ENCODE measurements around the gene CETN3. TPM values are rescaled to one million over a fixed set of nuclear protein-coding genes. Genes with fewer than 3 reads are reported as not detected.

CETN3 gene
- total RNA-seq: 40.2 TPM
- polyA plus RNA-seq: 20.0 TPM

GRCh38 chr5:90409318-90410177 is at the start of gene CETN3:
CETN3 (minus strand) TSS chr5:90409756; CDS start chr5:90409661, 95 bp downstream.
- Histone ChIP-seq H3K4me1 (ENCODE audit: insufficient read depth) (peaks cover 3% of the 10 kb centered on the region), H3K4me3 (ENCODE audit: low read depth, low read length) (peak within 1 kb of the TSS; percentile 75), H3K27ac (ENCODE audit: low read depth) (peak within 1 kb of the TSS; percentile 96), H3K36me3 (ENCODE audit: insufficient read depth) (no peaks in the 10 kb centered on the region)
- DNase-seq (ENCODE audit: extremely low spot score): peak; percentile 97
- WGBS: under 1% methylated on average over 51 of the region's 51 CpGs

DNA sequence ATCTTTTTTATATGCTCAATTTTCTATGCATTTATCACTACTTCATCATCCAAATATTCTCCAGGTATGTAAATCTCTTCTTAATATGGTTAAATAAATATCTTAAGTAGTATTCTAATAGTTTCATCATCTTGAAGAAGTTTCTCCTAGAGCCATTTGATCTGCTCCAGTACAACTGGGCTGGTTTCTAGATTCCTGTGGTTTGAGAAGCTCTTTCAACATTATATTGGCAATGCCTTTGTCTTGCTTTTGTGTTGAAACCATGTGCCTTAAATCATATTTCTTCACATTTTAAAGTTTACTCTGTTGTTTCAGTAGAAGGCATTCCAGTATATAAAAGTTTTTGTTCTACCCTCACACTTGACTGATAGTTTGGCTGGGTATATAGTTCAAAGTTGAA is 37.4 kb upstream of the CETN3 start:
- Histone ChIP-seq H3K36me3 (ENCODE audit: insufficient read depth) (no peaks in the 10 kb centered on the region), H3K4me3 (ENCODE audit: low read depth, low read length) (no peak overlapping the region), H3K27ac (ENCODE audit: low read depth) (no peak overlapping the region), H3K4me1 (ENCODE audit: insufficient read depth) (no peaks in the 10 kb centered on the region)
- no peak for DNase-seq (ENCODE audit: extremely low spot score)

- 50% methylated on average over 2 of the region's 2 CpGs for WGBS
- no peak overlapping the region for H3K4me3 ChIP-seq (ENCODE audit: low read depth, low read length)
- no peaks in the 10 kb centered on the region for H3K36me3 ChIP-seq (ENCODE audit: insufficient read depth)
- H3K4me1 ChIP-seq (ENCODE audit: insufficient read depth): no peaks in the 10 kb centered on the region
- no peak for DNase-seq (ENCODE audit: extremely low spot score)
- H3K27ac ChIP-seq (ENCODE audit: low read depth): no peak overlapping the region
Observed at GRCh38 chr5:90440644-90441043, 31.1 kb upstream of the CETN3 start.

- WGBS: 39% methylated on average over 1 of the region's 1 CpG
- H3K36me3 ChIP-seq (ENCODE audit: insufficient read depth): no peaks in the 10 kb centered on the region
- no peaks in the 10 kb centered on the region for H3K4me1 ChIP-seq (ENCODE audit: insufficient read depth)
- no peak overlapping the region for H3K27ac ChIP-seq (ENCODE audit: low read depth)
- no peak for DNase-seq (ENCODE audit: extremely low spot score)
- H3K4me3 ChIP-seq (ENCODE audit: low read depth, low read length): no peak overlapping the region
Observed at GRCh38 chr5:90438100-90438499, 28.5 kb upstream of the CETN3 start.

GRCh38 chr5:90437663-90438062 is 28.1 kb upstream of the CETN3 start:
- no peaks in the 10 kb centered on the region for H3K36me3 ChIP-seq (ENCODE audit: insufficient read depth)
- no peak for DNase-seq (ENCODE audit: extremely low spot score)
- no peak overlapping the region for H3K4me3 ChIP-seq (ENCODE audit: low read depth, low read length)
- no peaks in the 10 kb centered on the region for H3K4me1 ChIP-seq (ENCODE audit: insufficient read depth)
- no peak overlapping the region for H3K27ac ChIP-seq (ENCODE audit: low read depth)

DNA sequence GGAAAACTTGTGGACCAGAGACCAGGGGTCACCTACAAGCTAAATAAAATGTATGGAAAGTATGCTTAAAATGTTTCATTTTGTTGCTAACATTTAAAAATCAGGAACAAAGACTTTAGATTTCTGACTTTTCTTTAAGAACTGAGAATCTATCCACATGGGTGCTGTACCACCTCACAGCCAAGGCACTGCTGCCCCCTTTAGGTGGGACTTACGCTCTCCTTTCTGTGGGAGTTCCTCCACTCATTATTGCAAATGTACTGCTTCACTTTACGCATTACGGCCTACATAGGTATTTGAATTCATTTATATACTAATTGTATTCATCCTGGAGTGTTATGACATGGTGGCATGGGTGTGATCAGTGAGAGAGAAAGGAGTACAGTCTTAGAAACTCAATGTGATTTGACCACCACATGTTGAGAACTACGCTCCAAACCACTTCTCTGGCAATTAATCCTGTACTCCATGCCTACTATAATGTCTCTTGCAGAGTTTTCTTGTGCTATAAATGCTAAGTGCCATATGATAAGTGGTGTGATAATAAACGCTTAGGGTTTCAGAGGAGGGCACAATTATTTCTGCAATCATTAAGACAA is 24.7 kb upstream of the CETN3 start:
- Histone ChIP-seq H3K4me3 (ENCODE audit: low read depth, low read length) (no peak overlapping the region), H3K27ac (ENCODE audit: low read depth) (no peak overlapping the region), H3K36me3 (ENCODE audit: insufficient read depth) (no peaks in the 10 kb centered on the region), H3K4me1 (ENCODE audit: insufficient read depth) (no peaks in the 10 kb centered on the region)
- 60% methylated on average over 5 of the region's 5 CpGs for WGBS
- no peak for DNase-seq (ENCODE audit: extremely low spot score)

- 96% methylated on average over 1 of the region's 1 CpG for WGBS
- Histone ChIP-seq H3K36me3 (ENCODE audit: insufficient read depth) (no peaks in the 10 kb centered on the region), H3K27ac (ENCODE audit: low read depth) (no peak overlapping the region), H3K4me3 (ENCODE audit: low read depth, low read length) (no peak overlapping the region), H3K4me1 (ENCODE audit: insufficient read depth) (no peaks in the 10 kb centered on the region)
- no peak for DNase-seq (ENCODE audit: extremely low spot score)
Observed at GRCh38 chr5:90424245-90424644, 14.7 kb upstream of the CETN3 start.

DNA sequence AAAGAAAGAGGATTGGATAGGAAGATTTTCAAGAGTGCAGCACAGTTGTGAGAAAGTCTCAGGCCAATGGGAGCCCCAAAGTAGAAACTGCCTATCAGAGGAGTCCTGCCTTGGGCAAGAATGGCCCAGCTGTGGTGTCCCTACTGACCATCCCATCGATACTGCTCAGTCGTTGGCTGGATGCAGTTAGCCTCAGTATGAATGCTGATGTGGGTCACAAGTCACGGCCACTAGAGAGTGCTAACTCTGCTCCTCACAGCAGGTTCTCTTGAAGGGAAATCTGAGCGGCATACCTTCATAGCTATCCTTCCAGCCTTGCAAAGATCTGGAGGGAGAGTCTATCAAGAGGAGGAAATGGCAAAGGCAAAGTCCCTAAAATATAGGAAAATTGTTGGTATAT is 11.6 kb upstream of the CETN3 start:
- no peak for DNase-seq (ENCODE audit: extremely low spot score)

DNA sequence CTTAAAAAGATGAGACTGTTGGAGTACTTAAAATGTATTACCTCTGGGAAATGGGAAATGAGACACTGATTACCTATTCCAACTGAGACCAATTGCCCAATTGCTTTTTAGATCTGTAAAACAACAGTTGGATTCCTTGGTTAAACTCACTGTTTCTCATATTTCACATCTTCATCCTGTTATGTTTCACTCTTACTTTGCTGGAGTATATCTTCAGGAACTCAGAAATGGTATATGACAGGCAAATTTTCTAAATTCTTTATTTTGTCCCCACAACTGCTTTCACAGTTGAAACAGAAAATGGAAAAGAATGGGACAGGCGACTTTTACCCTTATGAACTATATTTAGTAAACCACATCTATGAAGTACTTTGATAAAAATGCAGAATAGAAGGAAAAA is 8.7 kb upstream of the CETN3 start:
- Histone ChIP-seq H3K36me3 (ENCODE audit: insufficient read depth) (no peaks in the 10 kb centered on the region), H3K27ac (ENCODE audit: low read depth) (no peak overlapping the region), H3K4me1 (ENCODE audit: insufficient read depth) (no peaks in the 10 kb centered on the region), H3K4me3 (ENCODE audit: low read depth, low read length) (no peak overlapping the region)
- no peak for DNase-seq (ENCODE audit: extremely low spot score)
- WGBS: 78% methylated on average over 1 of the region's 1 CpG

More for the DNA sequence above, 11.6 kb upstream of the CETN3 start:
- Histone ChIP-seq H3K4me1 (ENCODE audit: insufficient read depth) (no peaks in the 10 kb centered on the region), H3K4me3 (ENCODE audit: low read depth, low read length) (no peak overlapping the region), H3K27ac (ENCODE audit: low read depth) (no peak overlapping the region), H3K36me3 (ENCODE audit: insufficient read depth) (no peaks in the 10 kb centered on the region)
- WGBS: 35% methylated on average over 4 of the region's 4 CpGs

- peak overlapping the region; percentile 54 for H3K4me3 ChIP-seq (ENCODE audit: low read depth, low read length)
- H3K27ac ChIP-seq (ENCODE audit: low read depth): peak overlapping the region; percentile 75
- H3K4me1 ChIP-seq (ENCODE audit: insufficient read depth): peaks cover 3% of the 10 kb centered on the region
- under 1% methylated on average over 10 of the region's 10 CpGs for WGBS
- no peak for DNase-seq (ENCODE audit: extremely low spot score)
- no peaks in the 10 kb centered on the region for H3K36me3 ChIP-seq (ENCODE audit: insufficient read depth)
Observed at GRCh38 chr5:90410178-90410762, 714 bp upstream of the CETN3 start.

GRCh38 chr5:90408571-90409317 is 812 bp downstream of the CETN3 start:
- no peak for DNase-seq (ENCODE audit: extremely low spot score)
- Histone ChIP-seq H3K4me3 (ENCODE audit: low read depth, low read length) (peak overlapping the region; percentile 75), H3K36me3 (ENCODE audit: insufficient read depth) (no peaks in the 10 kb centered on the region), H3K4me1 (ENCODE audit: insufficient read depth) (peaks cover 3% of the 10 kb centered on the region), H3K27ac (ENCODE audit: low read depth) (no peak overlapping the region)
- WGBS: 14% methylated on average over 14 of the region's 14 CpGs

- Histone ChIP-seq H3K36me3 (ENCODE audit: insufficient read depth) (no peaks in the 10 kb centered on the region), H3K4me1 (ENCODE audit: insufficient read depth) (peaks cover 3% of the 10 kb centered on the region), H3K27ac (ENCODE audit: low read depth) (no peak overlapping the region), H3K4me3 (ENCODE audit: low read depth, low read length) (no peak overlapping the region)
- DNase-seq (ENCODE audit: extremely low spot score): no peak
Observed at GRCh38 chr5:90406466-90406865, 3.1 kb downstream of the CETN3 start.

- Histone ChIP-seq H3K36me3 (ENCODE audit: insufficient read depth) (peaks cover 2% of the 10 kb centered on the region), H3K4me1 (ENCODE audit: insufficient read depth) (no peaks in the 10 kb centered on the region), H3K27ac (ENCODE audit: low read depth) (no peak overlapping the region), H3K4me3 (ENCODE audit: low read depth, low read length) (no peak overlapping the region)
- WGBS: 77% methylated on average over 1 of the region's 1 CpG
- no peak for DNase-seq (ENCODE audit: extremely low spot score)
Observed at GRCh38 chr5:90402521-90403255, 6.9 kb downstream of the CETN3 start.

All from urinary bladder (tissue), 4 donors.